ENCODE measurements around the gene RANBP10. TPM values are rescaled to one million over a fixed set of nuclear protein-coding genes. Genes with fewer than 3 reads are reported as not detected.

Gene RANBP10
- total and polyA plus RNA-seq, 2 of the 8 experiments (the other 6 are each of a cell fraction or from before 2014, with no cell fraction given) = 14.2 to 16.8 TPM

GRCh38 chr16:67767953-67768352 lies 38.4 kb downstream of the RANBP10 start:
- Histone ChIP-seq H3K14ac (ENCODE audit: insufficient read length) (no peak overlapping the region), H2BK5ac (ENCODE audit: low read depth, low read length) (no peak overlapping the region), H3K4me2 (ENCODE audit: insufficient read depth in 1 of 2, low read depth in 2 of 2, low read length in 2 of 2) (no peak overlapping the region), H3K79me2 (ENCODE audit: control insufficient read depth in 1 of 2, insufficient read depth in 2 of 2, low read length in 2 of 2) (no peaks in the 10 kb centered on the region), H3K36me3 (ENCODE audit: control insufficient read depth in 2 of 4, insufficient read depth in 4 of 4, low read length in 3 of 4) (no peaks in the 10 kb centered on the region), H4K5ac (ENCODE audit: insufficient read length, low read depth, low read length) (no peak overlapping the region), H2BK12ac (ENCODE audit: low read depth, low read length) (no peak overlapping the region), H4K91ac (replicated peaks; ENCODE audit: insufficient read length, low read length) (no peak overlapping the region), H2BK120ac (replicated peaks; ENCODE audit: low read depth, low read length) (no peak overlapping the region), H3K4me3 (ENCODE audit: extremely low read depth in 1 of 4, insufficient read depth in 2 of 4, low read depth in 3 of 4, low read length in 4 of 4) (no peak overlapping the region), H3K9me3 (ENCODE audit: insufficient read depth in 2 of 2, low read depth in 1 of 2, low read length in 1 of 2) (no peaks in the 10 kb centered on the region), H4K8ac (ENCODE audit: extremely low read depth, insufficient read depth, low read length) (no peak overlapping the region), H3K27ac (ENCODE audit: low read depth, low read length) (no peak overlapping the region), H2AK5ac (ENCODE audit: low read depth, low read length) (no peak overlapping the region), H3K27me3 (replicated peaks in 1 of 4; ENCODE audit: control insufficient read depth in 3 of 4, extremely low read depth in 1 of 4, insufficient read depth in 3 of 4, low read length in 3 of 4) (no peaks in the 10 kb centered on the region), H3K4ac (replicated peaks; ENCODE audit: insufficient read length, low read depth, low read length) (no peak overlapping the region), H2AFZ (ENCODE audit: low read length) (no peak overlapping the region), H2BK20ac (ENCODE audit: low read length) (no peak overlapping the region), H3K4me1 (replicated peaks in 1 of 4; ENCODE audit: control insufficient read depth in 3 of 4, insufficient read depth in 4 of 4, low read length in 3 of 4) (no peaks in the 10 kb centered on the region), H2BK15ac (ENCODE audit: low read length) (no peak overlapping the region), H3K23ac (ENCODE audit: insufficient read length) (no peak overlapping the region), H3K18ac (ENCODE audit: extremely low read depth, low read length) (no peak overlapping the region), H4K20me1 (replicated peaks in 1 of 2; ENCODE audit: control insufficient read depth in 1 of 2, insufficient read depth in 2 of 2, low read length in 2 of 2) (peaks cover 0 to 7% of the 10 kb centered on the region in 2 experiments), H3K79me1 (ENCODE audit: low read depth, low read length) (peaks cover 4% of the 10 kb centered on the region; the same call in 1 of the 2 replicates), H3K9ac (replicated peaks in 1 of 4; ENCODE audit: extremely low read depth in 1 of 4, low read depth in 3 of 4, low read length in 3 of 4) (no peak overlapping the region), H3K56ac (replicated peaks; ENCODE audit: insufficient read length, low read depth, low read length) (no peak overlapping the region), H3K23me2 (ENCODE audit: low read depth, low read length) (no peaks in the 10 kb centered on the region)
- CTCF ChIA-PET (ENCODE audit: partially characterized antibody) = interaction anchor here (0.5 to 1.8 kb wide), 9 partner anchors 10 to 347 kb away, joined by 3 to 6 read pairs (median 3); no protein-coding TSS in a partner anchor
- POLR2A ChIA-PET (ENCODE audit: partially characterized antibody) = no interaction called here
- 91% methylated on average over 5 of the region's 7 CpGs; no CpG with 5 or more reads in 1 of the 2 experiments for WGBS, 2 experiments (ENCODE audit: extremely low coverage in 1 of 2, insufficient coverage in 1 of 2, insufficient read length in 1 of 2, insufficient replicate concordance in 2 of 2, low coverage in 1 of 2, low lambda C conversion rate in 2 of 2, missing lambda C conversion rate in 1 of 2)
- DNase-seq (ENCODE audit: low read depth in 1 of 2, low spot score in 2 of 2) = no peak
- TF ChIP-seq BACH1 (IDR thresholded peaks at IDR 0.05; ENCODE audit: low read length) = no peak
- no peak for TF ChIP-seq EP300 (IDR thresholded peaks at IDR 0.05; ENCODE audit: borderline replicate concordance in 1 of 2, low read depth in 2 of 2, low read length in 2 of 2)
- no peak for TF ChIP-seq SIRT6 (IDR thresholded peaks at IDR 0.05; ENCODE audit: low read length)
- TF ChIP-seq SIN3A (conservative IDR thresholded peaks at IDR 0.05 in 1 of 2, IDR thresholded peaks at IDR 0.05 in 1 of 2; ENCODE audit: low read depth in 1 of 2, low read length in 2 of 2) = no peak
- no peak for TF ChIP-seq JUND (IDR thresholded peaks at IDR 0.05; ENCODE audit: low read length)
- no peak for TF ChIP-seq SP1 (IDR thresholded peaks at IDR 0.05; ENCODE audit: low read depth, low read length)
- TF ChIP-seq MAX (IDR thresholded peaks at IDR 0.05) = no peak
- no peak for TF ChIP-seq SP4 (IDR thresholded peaks at IDR 0.05; ENCODE audit: low read length)
- no peak for TF ChIP-seq KDM1A (IDR thresholded peaks at IDR 0.05; ENCODE audit: borderline replicate concordance, low read length)
- no peak for TF ChIP-seq ATF3 (IDR thresholded peaks at IDR 0.05; ENCODE audit: insufficient read depth, low read depth, low read length)
- no peak for TF ChIP-seq ZNF274 (IDR thresholded peaks at IDR 0.05; ENCODE audit: borderline replicate concordance, extremely low read depth, low read length)
- FAIRE-seq = no peak
